ENCODE results near the gene PKDCC. TPM values are rescaled to one million over a fixed set of nuclear protein-coding genes. Genes with fewer than 3 reads are reported as not detected.

The PKDCC gene
- total RNA-seq, 1 donor from 2014 or later, result 42.2 TPM

- no peaks in the 10 kb centered on the region for H3K9me3 Mint-ChIP-seq (ENCODE audit: unreplicated experiment)
- no peak for TF ChIP-seq CTCF (IDR thresholded peaks at IDR 0.05)
- DNase-seq (ENCODE audit: extremely low spot score, unreplicated experiment), result no peak
- peak overlapping the region; percentile 38 for H3K27ac Mint-ChIP-seq (ENCODE audit: unreplicated experiment)
- peaks cover 47% of the 10 kb centered on the region for H3K4me1 Mint-ChIP-seq (ENCODE audit: unreplicated experiment)
- H3K27me3 Mint-ChIP-seq (ENCODE audit: unreplicated experiment), result no peaks in the 10 kb centered on the region
- H3K4me3 Mint-ChIP-seq (ENCODE audit: unreplicated experiment), result no peak overlapping the region
- peaks cover 18% of the 10 kb centered on the region for H3K36me3 Mint-ChIP-seq (ENCODE audit: unreplicated experiment)
These were observed 5.6 kb downstream of the PKDCC start for GRCh38 chr2:42053482-42053790.

GRCh38 chr2:42053791-42054701, 6.2 kb downstream of the PKDCC start:
- no peak overlapping the region for H3K4me3 Mint-ChIP-seq (ENCODE audit: unreplicated experiment)
- H3K27me3 Mint-ChIP-seq (ENCODE audit: unreplicated experiment), result no peaks in the 10 kb centered on the region
- peaks cover 45% of the 10 kb centered on the region for H3K4me1 Mint-ChIP-seq (ENCODE audit: unreplicated experiment)
- TF ChIP-seq CTCF (IDR thresholded peaks at IDR 0.05), result no peak
- DNase-seq (ENCODE audit: extremely low spot score, unreplicated experiment), result no peak
- peak overlapping the region; percentile 34 for H3K27ac Mint-ChIP-seq (ENCODE audit: unreplicated experiment)
- H3K36me3 Mint-ChIP-seq (ENCODE audit: unreplicated experiment), result peaks cover 22% of the 10 kb centered on the region
- H3K9me3 Mint-ChIP-seq (ENCODE audit: unreplicated experiment), result no peaks in the 10 kb centered on the region

GRCh38 chr2:42054714-42055430, 7.1 kb downstream of the PKDCC start:
- no peaks in the 10 kb centered on the region for H3K27me3 Mint-ChIP-seq (ENCODE audit: unreplicated experiment)
- no peak for TF ChIP-seq CTCF (IDR thresholded peaks at IDR 0.05)
- no peaks in the 10 kb centered on the region for H3K9me3 Mint-ChIP-seq (ENCODE audit: unreplicated experiment)
- H3K4me1 Mint-ChIP-seq (ENCODE audit: unreplicated experiment), result peaks cover 42% of the 10 kb centered on the region
- peaks cover 28% of the 10 kb centered on the region for H3K36me3 Mint-ChIP-seq (ENCODE audit: unreplicated experiment)
- no peak overlapping the region for H3K4me3 Mint-ChIP-seq (ENCODE audit: unreplicated experiment)
- H3K27ac Mint-ChIP-seq (ENCODE audit: unreplicated experiment), result peak overlapping the region; percentile 34
- DNase-seq (ENCODE audit: extremely low spot score, unreplicated experiment), result no peak

- Mint-ChIP-seq H3K4me1 (ENCODE audit: unreplicated experiment) (peaks cover 35% of the 10 kb centered on the region), H3K36me3 (ENCODE audit: unreplicated experiment) (peaks cover 28% of the 10 kb centered on the region), H3K4me3 (ENCODE audit: unreplicated experiment) (no peak overlapping the region), H3K27ac (ENCODE audit: unreplicated experiment) (no peak overlapping the region), H3K9me3 (ENCODE audit: unreplicated experiment) (no peaks in the 10 kb centered on the region), H3K27me3 (ENCODE audit: unreplicated experiment) (no peaks in the 10 kb centered on the region)
- DNase-seq (ENCODE audit: extremely low spot score, unreplicated experiment), result no peak
- TF ChIP-seq CTCF (IDR thresholded peaks at IDR 0.05), result no peak
These were observed 8.0 kb downstream of the PKDCC start for GRCh38 chr2:42055573-42056514.

Data from osteocyte (in vitro differentiated cells).